Measurements from ENCODE around the gene BCL7B.
"Not testable (repeated sequence)": the region's sequence is repeated elsewhere in the genome, so short reads cannot be mapped to it uniquely, and the experiment has no call there.

BCL7B gene

DNA sequence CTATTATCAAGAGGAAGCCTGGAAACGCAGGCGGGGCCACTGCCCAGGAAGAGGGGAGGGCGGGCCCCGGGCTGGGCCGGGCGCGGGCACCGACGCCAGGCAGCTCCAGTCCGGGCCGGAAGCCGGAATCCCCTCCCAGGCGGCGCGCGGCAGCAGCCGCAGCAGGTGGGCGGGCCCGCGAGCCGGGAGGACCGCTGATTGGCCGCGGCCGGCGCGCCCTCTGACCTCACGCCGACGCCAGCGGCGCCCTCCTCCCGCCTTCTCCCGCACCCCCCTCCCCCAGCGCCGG is 438 bp downstream of the BCL7B start:
- peak; percentile 94 for ATAC-seq
- Mint-ChIP-seq H3K36me3 (peaks cover 61% of the 10 kb centered on the region), H3K4me1 (peaks cover 47% of the 10 kb centered on the region), H3K4me3 (peak overlapping the region; percentile 91), H3K9me3 (no peaks in the 10 kb centered on the region), H3K27ac (peak overlapping the region; percentile 95)
- DNase-seq (ENCODE audit: low spot score in 2 of 2), result peak; percentile 86 to 92

GRCh38 chr7:73556208-73557107 is 1.0 kb downstream of the BCL7B start:
- Mint-ChIP-seq H3K36me3 (peaks cover 64% of the 10 kb centered on the region), H3K4me1 (peaks cover 47% of the 10 kb centered on the region), H3K27ac (peak overlapping the region; percentile 95), H3K9me3 (no peaks in the 10 kb centered on the region), H3K4me3 (peak overlapping the region; percentile 91)
- no peak for DNase-seq (ENCODE audit: low spot score in 2 of 2)
- ATAC-seq, result no peak

DNA sequence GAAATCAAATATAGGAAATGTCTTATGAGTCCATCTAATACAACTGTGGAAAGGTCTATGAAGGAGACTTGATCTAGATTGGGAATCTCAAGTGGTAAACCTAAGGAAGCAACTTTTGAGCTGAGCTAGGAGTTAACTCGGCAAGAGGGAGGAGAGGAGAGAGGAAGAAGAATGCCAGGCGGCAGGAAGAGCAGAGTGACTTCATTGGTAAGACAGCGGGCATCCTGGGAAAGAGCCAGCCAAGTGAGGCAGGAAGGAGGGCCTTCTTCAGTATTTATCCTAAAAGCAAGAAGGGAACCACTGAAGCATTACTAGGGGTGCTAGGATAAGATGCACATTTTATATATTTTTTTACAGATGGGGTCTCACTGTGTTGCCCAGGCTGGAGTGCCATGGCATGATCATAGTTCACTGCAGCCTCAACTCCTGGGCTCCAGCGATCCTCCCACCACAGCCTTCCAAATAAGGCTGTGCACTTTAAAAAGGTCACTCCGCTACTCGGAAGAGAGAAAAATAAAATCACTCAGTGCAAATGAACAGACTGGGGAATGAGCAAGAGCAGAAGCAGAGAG is 2.0 kb downstream of the BCL7B start:
- H3K36me3 Mint-ChIP-seq, result peaks cover 73% of the 10 kb centered on the region
- no peaks in the 10 kb centered on the region for H3K9me3 Mint-ChIP-seq
- peak overlapping the region; percentile 91 for H3K4me3 Mint-ChIP-seq
- DNase-seq (ENCODE audit: low spot score in 2 of 2) (no peak), ATAC-seq (no peak)
- peaks cover 41% of the 10 kb centered on the region for H3K4me1 Mint-ChIP-seq
- H3K27ac Mint-ChIP-seq, result peak overlapping the region; percentile 75

DNA sequence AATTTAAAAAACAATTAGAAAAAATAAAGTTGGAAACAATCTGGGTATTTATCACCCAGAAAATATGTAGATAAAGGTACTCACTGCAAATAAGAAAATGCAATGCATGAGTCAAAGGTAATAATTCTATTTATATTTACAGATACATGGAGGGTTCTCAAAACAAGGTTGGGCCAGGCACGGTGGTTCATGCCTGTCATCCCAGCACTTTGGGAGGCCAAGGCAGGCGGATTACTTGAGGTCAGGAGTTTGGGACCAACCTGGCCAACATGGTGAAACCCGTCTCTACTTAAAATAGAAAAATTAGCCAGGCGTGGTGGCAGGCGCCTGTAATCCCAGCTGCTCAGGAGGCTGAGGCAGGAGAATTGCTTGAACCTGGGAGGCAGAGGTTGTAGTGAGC is 7.4 kb downstream of the BCL7B start:
- H3K36me3 Mint-ChIP-seq, result peaks cover 100% of the 10 kb centered on the region
- H3K27ac Mint-ChIP-seq, result peak overlapping the region; percentile 78
- not testable (repeated sequence) for ATAC-seq; H3K4me3 Mint-ChIP-seq; H3K9me3 Mint-ChIP-seq; DNase-seq (ENCODE audit: low spot score in 2 of 2)
- peaks cover 41% of the 10 kb centered on the region for H3K4me1 Mint-ChIP-seq

DNA sequence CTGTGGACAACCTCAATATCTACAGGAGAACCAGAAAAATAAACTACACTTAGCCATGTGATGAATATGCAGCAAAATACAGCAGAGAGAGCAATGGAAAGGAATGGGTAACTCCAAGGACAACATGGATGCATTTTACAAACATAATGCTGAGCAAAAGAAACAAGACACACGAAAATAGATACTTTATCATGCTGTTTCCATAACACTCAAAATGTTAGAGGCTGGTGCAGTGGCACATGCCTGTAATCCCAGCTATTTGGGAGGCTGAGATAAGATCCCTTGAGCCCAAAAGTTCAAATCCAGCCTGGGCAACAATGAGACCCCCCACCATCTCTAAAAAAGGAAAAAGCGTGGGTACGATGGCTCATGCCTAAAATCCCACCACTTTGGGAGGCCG is 8.3 kb downstream of the BCL7B start:
- no peak for DNase-seq (ENCODE audit: low spot score in 2 of 2)
- Mint-ChIP-seq H3K27ac (peak overlapping the region; percentile 78), H3K4me3 (no peak overlapping the region), H3K9me3 (no peaks in the 10 kb centered on the region), H3K4me1 (peaks cover 32% of the 10 kb centered on the region), H3K36me3 (peaks cover 100% of the 10 kb centered on the region)
- no peak for ATAC-seq

- no peak overlapping the region for H3K4me3 Mint-ChIP-seq
- DNase-seq (ENCODE audit: low spot score in 2 of 2) (no peak), ATAC-seq (no peak)
- H3K9me3 Mint-ChIP-seq, result no peaks in the 10 kb centered on the region
- H3K4me1 Mint-ChIP-seq, result peaks cover 24% of the 10 kb centered on the region
- H3K36me3 Mint-ChIP-seq, result peaks cover 100% of the 10 kb centered on the region
- peak overlapping the region; percentile 78 for H3K27ac Mint-ChIP-seq
Observed at GRCh38 chr7:73547841-73548240, 9.6 kb downstream of the BCL7B start.

GRCh38 chr7:73544678-73545077 is 12.8 kb downstream of the BCL7B start:
- Mint-ChIP-seq H3K36me3 (peaks cover 100% of the 10 kb centered on the region), H3K9me3 (no peaks in the 10 kb centered on the region), H3K4me3 (no peak overlapping the region), H3K4me1 (peaks cover 27% of the 10 kb centered on the region), H3K27ac (no peak overlapping the region)
- ATAC-seq (no peak), DNase-seq (ENCODE audit: low spot score in 2 of 2) (no peak)

DNA sequence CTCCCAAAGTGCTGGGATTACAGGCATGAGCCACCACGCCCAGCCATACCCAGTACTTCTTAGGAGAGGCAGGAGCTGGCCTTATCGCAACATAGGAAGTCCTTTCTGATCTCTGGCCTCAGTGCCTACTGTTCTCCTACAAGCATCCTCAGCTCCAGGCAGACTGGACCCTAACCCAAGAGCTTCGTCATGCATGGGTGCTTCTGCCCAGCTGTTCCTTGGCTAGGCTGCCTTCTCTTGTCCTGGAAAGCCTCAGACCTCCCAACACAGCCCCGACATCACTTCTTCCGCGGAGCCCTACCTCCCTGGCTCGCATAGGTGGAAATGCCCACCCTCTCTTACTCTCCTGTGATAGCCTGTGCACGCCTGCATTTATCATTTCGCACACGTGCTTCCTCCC is 15.8 kb downstream of the BCL7B start:
- peak overlapping the region; percentile 69 for H3K27ac Mint-ChIP-seq
- no peak for DNase-seq (ENCODE audit: low spot score in 2 of 2)
- H3K9me3 Mint-ChIP-seq, result no peaks in the 10 kb centered on the region
- H3K4me1 Mint-ChIP-seq, result peaks cover 13% of the 10 kb centered on the region
- H3K36me3 Mint-ChIP-seq, result peaks cover 100% of the 10 kb centered on the region
- H3K4me3 Mint-ChIP-seq, result no peak overlapping the region
- no peak for ATAC-seq

DNA sequence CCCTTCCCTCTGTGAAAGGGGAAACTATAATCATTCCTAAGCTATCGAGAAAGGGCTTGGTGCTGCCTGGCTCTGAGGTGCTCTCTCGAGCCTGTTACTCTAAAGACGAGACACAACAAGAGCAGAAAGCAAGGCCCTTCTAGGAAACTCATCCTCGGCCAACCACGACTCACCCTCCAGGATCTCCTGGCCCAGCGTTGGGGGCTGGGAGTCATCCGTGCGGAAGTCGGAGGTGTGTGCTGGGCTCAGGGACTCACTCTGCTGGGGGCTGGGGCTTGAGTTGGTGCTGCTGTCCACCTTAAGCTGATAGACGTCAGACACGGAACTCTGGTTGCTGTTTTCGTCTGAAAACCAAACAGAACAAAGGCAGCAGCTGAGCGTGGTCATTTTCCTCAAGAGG is 17.8 kb downstream of the BCL7B start:
- Mint-ChIP-seq H3K27ac (no peak overlapping the region), H3K36me3 (peaks cover 100% of the 10 kb centered on the region)

GRCh38 chr7:73538510-73538909 is 19.0 kb downstream of the BCL7B start:
- not testable (repeated sequence) for H3K4me1 Mint-ChIP-seq; ATAC-seq; H3K9me3 Mint-ChIP-seq; DNase-seq (ENCODE audit: low spot score in 2 of 2); H3K4me3 Mint-ChIP-seq
- peaks cover 91% of the 10 kb centered on the region for H3K36me3 Mint-ChIP-seq
- peak overlapping the region; percentile 80 for H3K27ac Mint-ChIP-seq

More for the DNA sequence above, 17.8 kb downstream of the BCL7B start:
- Mint-ChIP-seq H3K9me3 (no peaks in the 10 kb centered on the region), H3K4me1 (peaks cover 6% of the 10 kb centered on the region), H3K4me3 (no peak overlapping the region)
- no peak for ATAC-seq
- DNase-seq (ENCODE audit: low spot score in 2 of 2), result no peak

DNA sequence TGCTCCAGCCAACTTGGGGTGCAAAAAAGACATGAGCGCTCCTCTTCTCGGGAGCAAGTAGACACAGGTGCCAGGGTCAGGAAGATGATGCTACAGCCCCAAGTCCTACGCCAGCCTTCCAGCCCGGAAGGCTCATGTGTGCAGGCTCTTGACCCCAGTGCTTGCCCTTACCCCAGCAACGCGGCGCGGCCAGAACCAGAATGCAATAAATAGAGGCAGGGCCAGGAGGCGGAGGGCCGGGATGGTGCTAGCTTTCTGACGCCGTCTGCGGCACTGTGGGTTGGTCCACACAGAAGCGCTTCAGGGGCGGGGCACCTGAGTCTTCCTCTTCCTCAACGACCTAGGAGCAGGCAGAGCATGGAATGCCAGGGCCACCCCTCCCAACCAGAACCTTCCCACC is 20.4 kb downstream of the BCL7B start:
- DNase-seq (ENCODE audit: low spot score in 2 of 2) (no peak), ATAC-seq (no peak)
- H3K4me1 Mint-ChIP-seq, result peaks cover 4% of the 10 kb centered on the region
- H3K4me3 Mint-ChIP-seq, result no peak overlapping the region
- H3K9me3 Mint-ChIP-seq, result no peaks in the 10 kb centered on the region
- H3K27ac Mint-ChIP-seq, result no peak overlapping the region
- peaks cover 76% of the 10 kb centered on the region for H3K36me3 Mint-ChIP-seq

GRCh38 chr7:73536479-73536878 is 21.0 kb downstream of the BCL7B start:
- Mint-ChIP-seq H3K9me3 (no peaks in the 10 kb centered on the region), H3K4me3 (no peak overlapping the region), H3K36me3 (peaks cover 71% of the 10 kb centered on the region), H3K4me1 (no peaks in the 10 kb centered on the region), H3K27ac (no peak overlapping the region)
- ATAC-seq (no peak), DNase-seq (ENCODE audit: low spot score in 2 of 2) (no peak)

- not testable (repeated sequence) for H3K4me3 Mint-ChIP-seq; H3K9me3 Mint-ChIP-seq; H3K4me1 Mint-ChIP-seq; ATAC-seq; H3K27ac Mint-ChIP-seq; DNase-seq (ENCODE audit: low spot score in 2 of 2)
- peaks cover 65% of the 10 kb centered on the region for H3K36me3 Mint-ChIP-seq
Observed at GRCh38 chr7:73535918-73536317, 21.6 kb downstream of the BCL7B start.

- Mint-ChIP-seq H3K4me3 (no peak overlapping the region), H3K36me3 (peaks cover 43% of the 10 kb centered on the region), H3K4me1 (no peaks in the 10 kb centered on the region), H3K27ac (no peak overlapping the region), H3K9me3 (no peaks in the 10 kb centered on the region)
- ATAC-seq, result no peak
- no peak for DNase-seq (ENCODE audit: low spot score in 2 of 2)
Observed at GRCh38 chr7:73533742-73534141, 23.7 kb downstream of the BCL7B start.

DNA sequence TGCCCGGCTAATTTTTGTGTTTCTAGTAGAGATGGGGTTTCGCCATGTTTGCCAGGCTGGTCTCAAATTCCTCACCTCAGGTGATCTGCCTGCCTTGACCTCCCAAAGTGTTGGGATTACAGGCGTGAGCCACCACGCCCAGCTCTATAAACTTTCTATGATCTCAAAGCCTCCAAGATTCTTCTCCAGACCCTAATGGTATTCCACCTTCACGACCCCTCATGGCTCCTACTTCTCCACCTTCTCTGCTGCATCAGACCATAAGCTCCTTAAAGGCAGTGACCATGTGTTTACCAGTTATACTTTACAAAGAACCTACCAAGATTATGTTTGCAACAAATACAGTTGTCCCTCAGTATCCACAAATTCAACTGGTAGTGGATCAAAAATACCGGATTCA is 25.3 kb downstream of the BCL7B start:
- no peak for ATAC-seq
- Mint-ChIP-seq H3K4me1 (peaks cover 9% of the 10 kb centered on the region), H3K4me3 (no peak overlapping the region), H3K9me3 (no peaks in the 10 kb centered on the region), H3K27ac (no peak overlapping the region), H3K36me3 (peaks cover 28% of the 10 kb centered on the region)
- DNase-seq (ENCODE audit: low spot score in 2 of 2), result no peak

DNA sequence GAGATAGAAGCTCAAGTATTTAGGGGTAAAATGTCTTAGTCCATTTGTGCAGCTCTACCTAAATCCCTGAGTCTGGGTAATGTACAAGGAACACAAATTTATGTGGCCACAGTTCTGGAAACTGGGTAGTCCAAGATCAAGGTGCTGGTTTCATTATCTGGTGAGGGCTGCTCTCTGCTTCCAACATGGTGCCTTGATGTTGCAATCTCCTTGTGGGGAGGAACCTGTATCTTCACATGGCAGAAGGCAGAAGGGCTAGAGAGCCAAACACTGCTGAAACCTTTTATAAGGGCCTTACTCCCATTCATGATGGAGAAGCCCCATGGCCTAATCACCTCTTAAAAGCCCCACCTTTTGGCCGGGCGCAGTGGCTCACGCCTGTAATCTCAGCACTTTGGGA is 26.7 kb downstream of the BCL7B start:
- Mint-ChIP-seq H3K27ac (no peak overlapping the region), H3K9me3 (no peaks in the 10 kb centered on the region), H3K36me3 (peaks cover 14% of the 10 kb centered on the region), H3K4me3 (no peak overlapping the region), H3K4me1 (peaks cover 16% of the 10 kb centered on the region)
- ATAC-seq (no peak), DNase-seq (ENCODE audit: low spot score in 2 of 2) (no peak)

Data from stimulated activated effector memory CD8-positive, alpha-beta T cell treated with anti-CD3 and anti-CD28 coated beads, Interleukin-12 subunit alpha, Interleukin-12 subunit beta, amount 100 ng/mL, for 72 hours (primary cell).